Measurements from ENCODE around the gene REEP1. TPM values are rescaled to one million over a fixed set of nuclear protein-coding genes. Genes with fewer than 3 reads are reported as not detected.
A peak's percentile ranks its signal among the peaks of the same experiment; 100 is the strongest.

Gene REEP1
- total and polyA plus RNA-seq, 9 of the 15 experiments (the other 6 are each of a cell fraction or from before 2014, with no cell fraction given), result 0.11 to 0.67 (median 0.13) TPM

GRCh38 chr2:86319700-86320580 is 17.5 kb downstream of the REEP1 start (continued):
- TF ChIP-seq KDM1A (IDR thresholded peaks at IDR 0.05) (peak; percentile 40 to 50; a peak in 3 of 4 replicates), PHF20 (IDR thresholded peaks at IDR 0.05; ENCODE audit: partially characterized antibody) (no peak), SIN3B (IDR thresholded peaks at IDR 0.05; ENCODE audit: low read depth) (no peak), TBP (optimal IDR thresholded peaks at IDR 0.05; ENCODE audit: low read depth, low read length) (no peak), HNRNPH1 (optimal IDR thresholded peaks at IDR 0.05; ENCODE audit: low read depth, low read length) (no peak)
- TF ChIP-seq, protein P1, sequence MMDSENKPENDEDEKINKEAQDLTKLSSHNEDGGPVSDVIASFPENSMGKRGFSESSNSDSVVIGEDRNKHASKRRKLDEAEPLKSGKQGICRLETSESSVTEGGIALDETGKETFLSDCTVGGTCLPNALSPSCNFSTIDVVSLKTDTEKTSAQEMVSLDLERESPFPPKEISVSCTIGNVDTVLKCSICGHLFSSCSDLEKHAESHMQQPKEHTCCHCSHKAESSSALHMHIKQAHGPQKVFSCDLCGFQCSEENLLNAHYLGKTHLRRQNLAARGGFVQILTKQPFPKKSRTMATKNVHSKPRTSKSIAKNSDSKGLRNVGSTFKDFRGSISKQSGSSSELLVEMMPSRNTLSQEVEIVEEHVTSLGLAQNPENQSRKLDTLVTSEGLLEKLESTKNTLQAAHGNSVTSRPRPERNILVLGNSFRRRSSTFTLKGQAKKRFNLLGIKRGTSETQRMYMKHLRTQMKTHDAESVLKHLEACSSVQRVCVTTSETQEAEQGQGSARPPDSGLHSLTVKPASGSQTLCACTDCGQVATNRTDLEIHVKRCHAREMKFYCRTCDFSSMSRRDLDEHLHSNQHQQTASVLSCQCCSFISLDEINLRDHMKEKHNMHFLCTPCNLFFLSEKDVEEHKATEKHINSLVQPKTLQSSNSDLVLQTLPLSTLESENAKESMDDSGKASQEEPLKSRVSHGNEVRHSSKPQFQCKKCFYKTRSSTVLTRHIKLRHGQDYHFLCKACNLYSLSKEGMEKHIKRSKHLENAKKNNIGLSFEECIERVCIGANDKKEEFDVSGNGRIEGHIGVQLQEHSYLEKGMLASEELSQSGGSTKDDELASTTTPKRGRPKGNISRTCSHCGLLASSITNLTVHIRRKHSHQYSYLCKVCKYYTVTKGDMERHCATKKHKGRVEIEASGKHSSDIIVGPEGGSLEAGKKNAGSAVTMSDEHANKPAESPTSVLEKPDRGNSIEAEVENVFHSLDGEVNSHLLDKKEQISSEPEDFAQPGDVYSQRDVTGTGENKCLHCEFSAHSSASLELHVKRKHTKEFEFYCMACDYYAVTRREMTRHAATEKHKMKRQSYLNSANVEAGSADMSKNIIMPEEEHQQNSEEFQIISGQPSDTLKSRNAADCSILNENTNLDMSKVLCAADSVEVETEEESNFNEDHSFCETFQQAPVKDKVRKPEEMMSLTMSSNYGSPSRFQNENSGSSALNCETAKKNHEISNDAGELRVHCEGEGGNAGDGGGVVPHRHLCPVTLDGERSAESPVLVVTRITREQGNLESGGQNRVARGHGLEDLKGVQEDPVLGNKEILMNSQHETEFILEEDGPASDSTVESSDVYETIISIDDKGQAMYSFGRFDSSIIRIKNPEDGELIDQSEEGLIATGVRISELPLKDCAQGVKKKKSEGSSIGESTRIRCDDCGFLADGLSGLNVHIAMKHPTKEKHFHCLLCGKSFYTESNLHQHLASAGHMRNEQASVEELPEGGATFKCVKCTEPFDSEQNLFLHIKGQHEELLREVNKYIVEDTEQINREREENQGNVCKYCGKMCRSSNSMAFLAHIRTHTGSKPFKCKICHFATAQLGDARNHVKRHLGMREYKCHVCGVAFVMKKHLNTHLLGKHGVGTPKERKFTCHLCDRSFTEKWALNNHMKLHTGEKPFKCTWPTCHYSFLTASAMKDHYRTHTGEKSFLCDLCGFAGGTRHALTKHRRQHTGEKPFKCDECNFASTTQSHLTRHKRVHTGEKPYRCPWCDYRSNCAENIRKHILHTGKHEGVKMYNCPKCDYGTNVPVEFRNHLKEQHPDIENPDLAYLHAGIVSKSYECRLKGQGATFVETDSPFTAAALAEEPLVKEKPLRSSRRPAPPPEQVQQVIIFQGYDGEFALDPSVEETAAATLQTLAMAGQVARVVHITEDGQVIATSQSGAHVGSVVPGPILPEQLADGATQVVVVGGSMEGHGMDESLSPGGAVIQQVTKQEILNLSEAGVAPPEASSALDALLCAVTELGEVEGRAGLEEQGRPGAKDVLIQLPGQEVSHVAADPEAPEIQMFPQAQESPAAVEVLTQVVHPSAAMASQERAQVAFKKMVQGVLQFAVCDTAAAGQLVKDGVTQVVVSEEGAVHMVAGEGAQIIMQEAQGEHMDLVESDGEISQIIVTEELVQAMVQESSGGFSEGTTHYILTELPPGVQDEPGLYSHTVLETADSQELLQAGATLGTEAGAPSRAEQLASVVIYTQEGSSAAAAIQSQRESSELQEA (IDR thresholded peaks at IDR 0.05; ENCODE audit: low read depth), result no peak
